Daoy (cell line): ENCODE data around the gene KRT1. TPM values are rescaled to one million over a fixed set of nuclear protein-coding genes. Genes with fewer than 3 reads are reported as not detected.
"Not testable (repeated sequence)": the region's sequence is repeated elsewhere in the genome, so short reads cannot be mapped to it uniquely, and the experiment has no call there.

Experiments used
- DNase-seq: peaks from one replicate; pipeline ENCODE4 v3.0.0-alpha.2; 2015; ENCODE audit warnings: low read depth
- total RNA-seq: library from RNA; depleted of rRNA; stranded (reverse); fragments of >200 nt; shearing (Covaris generic); gene quantifications from 2 replicates; pipeline ENCODE4 v1.2.3, GENCODE V29; 2014

KRT1 gene
- total RNA-seq, 1 experiment from 2014 or later: not detected

DNA sequence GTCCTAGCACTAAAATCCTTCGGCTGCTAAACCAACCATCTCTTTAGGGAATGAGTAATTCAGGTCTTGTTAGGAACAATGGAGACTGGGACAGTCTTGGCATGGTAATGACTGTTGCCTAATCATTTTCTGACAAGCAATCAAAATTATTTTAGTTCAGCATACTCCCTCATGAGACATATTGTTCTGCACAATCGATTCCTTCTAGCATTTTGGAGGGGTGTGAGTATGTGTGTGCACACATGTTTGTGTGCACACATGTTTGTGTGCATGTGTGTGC, 2.1 kb upstream of the KRT1 start:
- no peak for DNase-seq

DNA sequence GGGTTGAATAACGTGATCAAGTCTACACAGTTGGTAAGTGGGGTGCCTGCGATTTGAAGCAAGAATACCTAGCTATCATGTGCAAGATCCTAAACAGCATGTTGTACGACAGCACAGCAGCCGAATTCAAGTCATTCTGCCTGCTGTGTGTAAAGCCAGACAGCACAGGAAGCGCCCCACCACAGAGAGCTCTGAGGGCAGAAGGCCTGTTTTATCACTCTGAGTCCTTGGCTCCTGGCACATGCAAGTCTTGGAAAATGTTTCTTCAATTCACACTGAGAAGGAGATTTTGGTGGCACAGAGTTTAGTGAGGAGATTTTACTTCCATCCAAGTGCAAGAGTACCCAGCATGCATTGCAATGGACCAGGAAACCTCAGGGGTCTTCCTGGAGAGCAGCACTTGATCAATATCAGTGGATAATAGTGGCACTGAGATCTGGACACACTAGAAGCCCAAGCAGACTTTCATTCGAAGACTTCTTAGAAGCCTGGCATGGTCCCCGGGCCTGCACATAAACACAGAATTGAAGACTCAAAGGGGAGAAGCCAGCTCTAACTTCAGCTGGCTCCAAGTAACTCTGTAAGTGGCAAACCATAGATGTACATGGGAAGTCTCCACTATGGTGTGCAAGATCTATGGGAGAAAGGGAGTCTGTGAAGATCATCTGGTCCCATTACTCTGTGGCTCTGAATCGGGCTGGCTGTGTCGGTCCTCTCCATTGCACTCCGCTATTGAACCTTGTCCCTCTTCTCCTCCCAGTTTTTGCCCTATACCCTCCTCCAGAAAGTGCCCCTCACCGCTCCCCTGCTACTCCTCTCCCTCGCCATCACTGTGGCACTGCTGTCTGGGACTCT, 1.5 kb upstream of the KRT1 start:
- no peak for DNase-seq

DNA sequence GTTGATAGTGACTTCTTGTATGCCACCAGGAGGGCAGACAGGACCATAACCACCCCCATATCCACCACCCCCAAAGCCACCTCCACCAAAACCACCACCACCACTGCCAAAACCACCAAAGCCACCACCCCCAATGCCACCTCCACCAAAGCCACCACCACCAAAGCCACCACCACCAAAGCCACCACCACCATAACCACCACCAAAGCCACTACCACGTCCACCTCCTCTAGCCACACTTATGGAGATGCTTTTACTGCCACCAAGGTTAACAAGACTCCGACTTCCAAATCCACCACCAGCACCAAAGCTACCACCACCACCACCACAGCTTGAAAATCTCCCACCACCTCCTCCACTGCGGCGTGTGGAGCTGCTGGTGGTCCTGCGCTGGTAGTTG, 332 bp downstream of the KRT1 start:
- no peak for DNase-seq

GRCh38 chr12:52677671-52678070, 2.5 kb downstream of the KRT1 start:
- no peak for DNase-seq

DNA sequence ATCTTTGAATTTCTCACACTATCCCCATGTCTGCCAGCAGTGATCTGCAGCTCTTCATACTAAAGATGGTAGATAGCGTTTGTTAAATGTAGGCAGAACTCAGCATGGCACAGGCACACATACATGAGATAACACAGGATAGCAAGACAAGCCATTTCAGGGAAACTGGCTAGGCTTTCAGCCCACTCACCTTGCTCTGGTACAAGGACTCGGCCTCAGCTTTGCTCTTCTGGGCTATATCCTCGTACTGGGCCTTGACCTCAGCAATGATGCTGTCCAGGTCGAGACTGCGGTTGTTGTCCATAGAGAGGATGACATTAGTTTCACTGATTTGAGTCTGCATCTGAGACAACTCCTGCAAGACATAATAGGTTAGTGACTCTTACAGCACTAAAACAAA, 3.1 kb downstream of the KRT1 start:
- no peak for DNase-seq

DNA sequence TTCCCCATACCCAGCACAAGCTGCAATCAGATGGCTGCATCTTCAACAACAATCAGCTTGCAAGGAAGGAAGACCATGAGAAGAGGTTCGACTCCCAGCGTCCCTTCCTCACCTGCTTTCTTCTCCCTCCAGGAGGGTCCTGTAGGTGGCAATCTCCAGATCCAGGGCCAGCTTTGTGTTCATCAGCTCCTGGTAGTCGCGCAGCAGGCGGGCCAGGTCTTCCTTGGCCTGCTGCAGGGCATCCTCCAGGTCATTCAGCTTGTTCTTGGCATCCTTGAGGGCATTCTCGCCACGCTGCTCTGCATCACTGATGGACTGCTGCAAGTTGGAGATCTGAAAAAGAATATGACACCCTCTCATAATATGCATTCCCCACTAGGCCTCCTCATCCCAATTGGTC, 4.0 kb downstream of the KRT1 start:
- DNase-seq: no peak

DNA sequence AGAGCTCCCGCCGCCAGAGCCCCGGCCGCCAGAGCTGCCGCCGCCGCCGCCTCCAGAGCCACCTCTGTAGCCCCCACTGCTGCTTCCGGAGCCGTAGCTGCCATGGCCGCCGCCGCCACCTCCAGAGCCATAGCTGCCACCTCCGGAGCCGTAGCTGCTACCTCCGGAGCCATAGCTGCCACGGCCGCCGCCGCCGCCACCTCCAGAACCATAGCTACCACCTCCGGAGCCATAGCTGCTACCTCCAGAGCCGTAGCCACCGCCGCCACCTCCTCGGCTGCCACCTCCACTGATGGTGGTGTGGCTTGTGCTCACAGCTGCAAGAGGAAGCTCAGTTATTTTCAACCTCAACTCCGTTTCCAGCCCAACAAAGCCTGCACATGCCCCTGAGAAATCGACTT, 4.9 kb downstream of the KRT1 start:
- no peak for DNase-seq

- no peak for DNase-seq
Observed at GRCh38 chr12:52674433-52674775, 5.8 kb downstream of the KRT1 start.

- no peak for DNase-seq
Observed at GRCh38 chr12:52673713-52674432, 6.3 kb downstream of the KRT1 start.

- DNase-seq: no peak
Observed at GRCh38 chr12:52673217-52673616, 7.0 kb downstream of the KRT1 start.

GRCh38 chr12:52672321-52672933, 7.8 kb downstream of the KRT1 start:
- peak; percentile 33 for DNase-seq

GRCh38 chr12:52670961-52671360, 9.2 kb downstream of the KRT1 start:
- DNase-seq: no peak

GRCh38 chr12:52670506-52670905, 9.7 kb downstream of the KRT1 start:
- DNase-seq: no peak

- not testable (repeated sequence) for DNase-seq
Observed at GRCh38 chr12:52669941-52670340, 10.3 kb downstream of the KRT1 start.

DNA sequence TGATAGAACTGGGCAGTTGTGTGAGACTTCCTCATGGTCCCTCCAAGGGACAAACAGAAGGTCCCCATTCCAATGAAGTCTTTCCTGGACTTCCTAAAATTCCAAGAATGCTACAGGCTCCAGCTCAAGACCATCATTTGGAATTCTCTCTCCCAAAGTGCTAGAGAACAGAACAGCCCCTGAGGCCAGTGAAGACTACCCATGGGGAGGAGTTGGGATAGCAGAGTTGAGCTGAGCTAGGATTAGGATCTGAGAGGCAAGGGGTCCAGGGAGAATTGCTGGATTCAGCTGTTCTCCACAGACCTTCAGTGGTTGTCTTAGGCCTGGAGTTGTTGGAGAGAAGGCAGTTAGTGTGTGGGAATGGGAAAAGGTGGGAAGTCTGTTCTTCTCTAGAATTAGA, 10.8 kb downstream of the KRT1 start:
- no peak for DNase-seq

DNA sequence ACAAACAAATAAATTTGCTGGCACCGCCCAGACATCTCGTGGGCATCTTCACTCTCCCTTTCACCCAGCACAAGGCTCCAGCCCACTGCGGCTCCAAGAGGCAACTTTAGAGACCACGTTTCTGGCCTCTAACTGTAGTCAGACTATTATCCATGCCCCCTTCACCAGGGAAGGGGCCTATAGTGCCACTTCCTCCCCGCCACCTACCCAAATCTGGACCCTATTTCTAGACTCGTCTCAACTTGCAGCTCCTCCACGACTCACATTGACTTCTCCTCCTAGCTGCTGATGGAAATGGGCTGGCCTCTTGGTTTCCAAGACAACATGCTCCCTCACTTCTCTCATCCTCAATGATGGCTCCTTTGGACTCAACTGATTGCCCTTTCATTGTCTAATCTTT, 12.3 kb downstream of the KRT1 start:
- DNase-seq: no peak

DNA sequence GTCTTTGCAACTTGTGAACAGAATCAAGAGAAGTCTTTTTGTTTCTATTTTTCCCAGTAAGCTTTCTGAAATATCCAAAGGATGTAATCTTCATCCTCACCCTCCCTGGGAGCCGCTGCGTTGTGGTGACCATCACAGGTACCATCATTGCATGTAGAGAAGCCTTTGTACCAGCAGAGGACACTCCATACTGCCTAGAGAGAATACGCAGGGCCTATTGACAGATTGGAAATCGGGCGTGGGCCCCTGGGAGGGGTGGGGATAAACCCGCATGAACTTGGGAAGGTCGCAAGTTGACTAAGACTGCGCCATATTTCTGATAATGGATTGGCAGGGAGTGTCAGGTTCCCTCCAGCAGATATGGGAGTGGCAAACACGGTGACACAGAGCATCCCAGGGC, 12.7 kb downstream of the KRT1 start:
- no peak for DNase-seq

DNA sequence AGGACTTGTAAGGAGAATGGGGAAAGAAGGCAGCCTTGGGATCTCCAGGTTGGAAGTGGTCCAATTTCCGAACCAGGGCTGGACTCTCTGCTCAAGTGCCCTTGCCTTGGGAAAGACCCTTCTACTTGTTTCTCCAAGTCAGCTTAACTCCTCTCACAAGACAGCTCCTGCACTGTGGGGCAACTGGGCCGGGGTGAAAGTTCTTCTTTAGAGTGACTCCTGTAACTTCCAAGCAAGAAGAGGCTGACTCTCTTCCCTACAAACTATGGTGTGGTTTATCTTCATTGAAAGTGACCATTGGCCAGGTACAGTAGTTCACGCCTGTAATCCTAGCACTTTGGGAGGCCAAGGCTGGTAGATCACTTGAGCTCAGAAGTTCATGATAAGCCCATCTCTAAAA, 13.7 kb downstream of the KRT1 start:
- DNase-seq: no peak

DNA sequence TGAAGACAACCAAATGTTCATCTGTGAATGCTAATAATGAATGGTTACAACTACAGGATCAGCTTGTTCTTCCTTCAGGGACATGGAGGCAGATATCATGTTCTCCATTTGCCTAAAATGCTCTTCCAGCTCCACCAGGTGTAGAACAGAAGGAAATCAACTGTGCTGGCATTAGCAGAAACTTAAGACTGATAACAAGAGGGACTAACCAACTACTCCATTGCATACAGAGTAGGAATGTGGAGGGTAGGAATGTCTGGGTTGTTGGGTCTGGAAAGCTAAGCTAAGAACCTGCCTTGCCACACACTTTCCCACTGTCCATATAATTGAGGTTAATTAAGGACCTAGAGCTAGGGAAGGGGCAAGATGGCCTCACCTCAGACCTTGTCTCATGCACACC, 16.8 kb downstream of the KRT1 start:
- no peak for DNase-seq

GRCh38 chr12:52662918-52663229, 17.3 kb downstream of the KRT1 start:
- no peak for DNase-seq

GRCh38 chr12:52662093-52662917, 17.9 kb downstream of the KRT1 start:
- DNase-seq: no peak

DNA sequence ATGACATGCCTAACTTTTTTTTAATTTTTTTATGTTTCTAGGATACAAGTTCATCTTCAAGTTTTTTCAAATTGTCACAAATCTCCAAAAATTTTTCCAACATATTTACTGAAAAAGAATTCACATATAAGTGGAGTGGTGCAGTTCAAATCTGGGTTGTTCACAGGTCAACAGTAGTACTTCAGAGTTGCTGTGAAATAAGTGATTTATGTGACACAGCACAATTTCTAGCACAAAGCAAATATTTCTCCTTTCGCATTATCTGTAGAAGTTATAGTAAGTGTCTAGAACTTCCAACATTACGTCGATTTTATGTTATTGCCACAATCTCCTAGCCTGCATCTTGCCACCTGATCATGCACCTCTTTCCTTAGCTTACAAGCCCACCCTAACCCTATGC, 18.5 kb downstream of the KRT1 start:
- DNase-seq: no peak
